GM20000 (cell line): ENCODE measurements around the gene NSUN2.

ENCODE experiments used
- DNase-seq: peaks from one replicate; pipeline ENCODE4 v3.0.0; 2012; ENCODE audit warnings: low spot score
- CTCF ChIP-seq: IDR thresholded peaks from 2 replicates; pipeline ENCODE4 v1.5.1; 2012; ENCODE audit warnings: mild to moderate bottlenecking, control low read depth; ENCODE audit errors: extremely low read depth, missing control alignments

NSUN2 gene

GRCh38 chr5:6587171-6587570 lies 45.7 kb downstream of the NSUN2 start:
- no peak for DNase-seq
- no peak for TF ChIP-seq CTCF

GRCh38 chr5:6586647-6587042 lies 46.2 kb downstream of the NSUN2 start:
- TF ChIP-seq CTCF: no peak
- DNase-seq: no peak

GRCh38 chr5:6585939-6586646 lies 46.8 kb downstream of the NSUN2 start:
- TF ChIP-seq CTCF: no peak

GRCh38 chr5:6585168-6585567 lies 47.7 kb downstream of the NSUN2 start:
- no peak for DNase-seq
- no peak for TF ChIP-seq CTCF

More at GRCh38 chr5:6585939-6586646, 46.8 kb downstream of the NSUN2 start:
- no peak for DNase-seq

- no peak for TF ChIP-seq CTCF
These were observed 48.1 kb downstream of the NSUN2 start for GRCh38 chr5:6584727-6585126.

GRCh38 chr5:6584101-6584645 lies 48.7 kb downstream of the NSUN2 start:
- no peak for TF ChIP-seq CTCF
- DNase-seq: no peak

More at GRCh38 chr5:6584727-6585126, 48.1 kb downstream of the NSUN2 start:
- DNase-seq: no peak

GRCh38 chr5:6583049-6583880 lies 49.6 kb downstream of the NSUN2 start:
- no peak for TF ChIP-seq CTCF
- DNase-seq: peak; percentile 76
